ENCODE results near the gene SEH1L.

DNA sequence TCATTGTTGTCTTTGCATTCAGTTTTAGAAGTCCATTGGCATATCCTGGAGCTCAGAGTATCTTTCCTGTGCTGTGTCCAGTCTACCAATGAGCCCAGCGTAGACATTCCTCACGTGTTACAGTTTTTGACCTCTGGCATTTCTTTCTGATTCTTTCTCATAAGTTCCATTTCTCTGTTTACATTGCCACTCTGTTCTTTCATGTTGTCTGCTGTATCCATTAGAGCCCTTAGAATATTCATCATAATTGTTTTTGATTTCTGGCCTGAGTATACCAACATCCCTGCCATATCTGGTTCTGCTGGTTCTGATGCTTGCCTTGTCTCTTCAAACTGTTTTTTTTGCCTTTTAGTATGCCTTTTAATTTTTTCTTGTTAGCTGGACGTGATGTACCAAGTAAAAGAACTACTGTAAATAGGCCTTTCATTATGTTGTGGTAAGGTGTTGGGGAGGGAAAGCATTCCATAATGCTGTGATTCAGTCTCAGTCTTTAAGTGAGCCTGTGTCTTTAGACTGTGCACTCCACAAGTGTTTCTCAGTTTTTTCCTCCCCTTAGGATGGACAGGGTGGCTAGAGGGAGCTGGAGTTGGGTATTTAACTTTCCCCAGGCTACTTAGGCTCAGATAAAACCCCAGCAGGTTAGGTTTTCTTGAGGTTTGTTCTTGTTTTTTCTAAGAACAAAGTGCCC, 78.9 kb downstream of the SEH1L start:
- TF ChIP-seq POLR2AphosphoS5 (IDR thresholded peaks at IDR 0.05) = no peak
- TF ChIP-seq CTCF (IDR thresholded peaks at IDR 0.05; ENCODE audit: poor library complexity, severe bottlenecking) = no peak
- TF ChIP-seq EZH2 (IDR thresholded peaks at IDR 0.05; ENCODE audit: borderline replicate concordance, insufficient read depth, low read length, poor library complexity, severe bottlenecking) = no peak
- no peak for TF ChIP-seq REST (IDR thresholded peaks at IDR 0.05; ENCODE audit: borderline replicate concordance)
- TF ChIP-seq TAF1 (IDR thresholded peaks at IDR 0.05; ENCODE audit: low read depth) = no peak
- no peak for TF ChIP-seq EP300 (conservative IDR thresholded peaks at IDR 0.05; ENCODE audit: poor library complexity, severe bottlenecking)
- TF ChIP-seq RAD21 (conservative IDR thresholded peaks at IDR 0.05) = no peak
- no peak for TF ChIP-seq SMC3 (conservative IDR thresholded peaks at IDR 0.05; ENCODE audit: poor library complexity)
- no peak for TF ChIP-seq MXI1 (conservative IDR thresholded peaks at IDR 0.05; ENCODE audit: poor library complexity, severe bottlenecking)

All from neural cell (in vitro differentiated cells).